HG02852 (cell line): ENCODE measurements around the gene COL8A2.
"Not testable (repeated sequence)": the region's sequence is repeated elsewhere in the genome, so short reads cannot be mapped to it uniquely, and the experiment has no call there.

Experiments used
- ATAC-seq: cut with Tn5 transposase; IDR thresholded peaks from one replicate; pipeline ENCODE4 v1.9.1; 2021; ENCODE audit warnings: mild to moderate bottlenecking, moderate library complexity; ENCODE audit not compliant: unreplicated experiment

COL8A2 gene

DNA sequence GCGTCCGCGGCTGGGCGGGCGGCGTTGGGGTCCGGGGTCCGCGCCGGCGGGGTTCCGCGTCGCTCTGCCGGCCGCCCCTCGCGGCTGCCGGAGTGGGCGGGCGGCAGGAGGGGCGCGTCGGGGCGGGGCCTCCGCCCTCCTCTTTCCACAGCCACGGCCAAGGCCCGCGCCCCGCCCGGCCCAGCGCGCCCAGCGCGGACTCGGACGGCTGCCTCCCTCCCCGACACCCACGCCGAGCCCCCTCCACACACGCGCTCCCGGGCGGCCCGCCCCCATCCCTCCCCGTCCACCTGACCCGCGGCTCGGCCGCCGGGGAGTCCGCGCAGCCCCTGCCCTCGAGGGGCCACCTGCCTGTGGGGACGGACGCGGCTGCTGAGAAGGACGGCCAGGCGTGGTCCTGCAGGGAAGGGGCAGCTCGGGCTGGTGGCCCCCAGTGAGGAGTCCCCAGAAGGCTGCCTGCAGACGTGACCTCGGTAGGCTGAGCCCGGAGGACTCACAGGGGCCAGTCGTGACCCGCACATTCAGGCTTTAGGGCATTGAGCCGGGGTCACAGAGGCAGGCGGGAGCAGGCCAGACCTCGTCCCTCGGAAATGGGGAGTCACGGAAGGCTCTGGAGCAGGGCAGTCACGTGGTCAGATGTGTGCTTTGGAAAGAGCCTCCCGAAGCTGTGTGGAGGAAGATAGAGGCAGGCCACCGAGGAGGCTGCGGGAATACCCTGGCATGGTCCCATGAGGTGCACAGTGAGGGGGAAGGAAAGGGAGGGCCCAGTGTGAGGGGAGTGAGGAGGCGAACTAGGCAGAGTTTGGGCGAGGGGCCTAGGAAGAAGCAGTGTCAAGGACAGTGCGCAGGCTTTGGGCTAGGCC lies at the start of gene COL8A2:
TSS of gene COL8A2 (minus strand) at position 94 of the 863 bp plus-strand sequence. CDS start 24,980 bp downstream, outside the sequence.
- ATAC-seq: no peak

DNA sequence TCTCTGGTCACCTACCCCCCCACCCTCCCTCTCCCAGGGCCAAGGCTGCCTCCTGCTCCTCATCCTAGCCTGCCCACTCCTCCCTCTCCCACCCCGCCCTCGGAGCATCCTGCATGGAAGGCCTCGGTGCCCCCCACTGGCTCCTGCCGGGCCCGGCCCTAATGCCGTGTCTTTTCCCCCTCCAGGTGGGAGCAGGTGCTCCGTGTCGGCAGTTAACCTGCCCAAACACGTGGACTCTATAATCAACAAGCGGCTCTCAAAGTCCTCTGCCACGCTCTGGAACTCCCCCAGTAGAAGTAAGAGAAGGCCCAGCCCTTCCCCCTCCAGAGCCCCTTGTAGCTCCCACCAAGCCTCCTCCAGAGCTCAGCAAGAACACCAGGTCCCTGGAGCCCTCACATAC lies 49.7 kb upstream of the COL8A2 start:
- ATAC-seq: no peak

DNA sequence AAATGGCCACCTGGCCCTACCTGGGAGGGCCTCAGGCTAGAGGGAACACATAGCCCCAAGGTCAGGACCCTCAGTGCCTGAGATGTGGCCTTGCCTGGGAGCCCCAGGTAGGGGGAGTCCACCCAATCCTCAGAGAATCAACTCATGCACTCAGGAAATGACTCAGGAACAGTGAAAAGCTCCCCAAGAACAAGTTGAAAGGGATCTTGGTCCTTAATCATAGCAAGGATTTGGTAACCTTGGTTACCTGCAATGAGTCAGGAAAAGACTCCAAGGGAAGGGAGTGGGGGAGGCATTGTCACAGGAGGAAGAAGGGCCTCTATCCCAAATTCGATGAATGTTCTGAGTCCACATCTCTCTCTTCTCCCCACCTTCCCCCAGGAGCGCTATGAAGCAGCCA lies 48.0 kb upstream of the COL8A2 start:
- ATAC-seq: no peak

DNA sequence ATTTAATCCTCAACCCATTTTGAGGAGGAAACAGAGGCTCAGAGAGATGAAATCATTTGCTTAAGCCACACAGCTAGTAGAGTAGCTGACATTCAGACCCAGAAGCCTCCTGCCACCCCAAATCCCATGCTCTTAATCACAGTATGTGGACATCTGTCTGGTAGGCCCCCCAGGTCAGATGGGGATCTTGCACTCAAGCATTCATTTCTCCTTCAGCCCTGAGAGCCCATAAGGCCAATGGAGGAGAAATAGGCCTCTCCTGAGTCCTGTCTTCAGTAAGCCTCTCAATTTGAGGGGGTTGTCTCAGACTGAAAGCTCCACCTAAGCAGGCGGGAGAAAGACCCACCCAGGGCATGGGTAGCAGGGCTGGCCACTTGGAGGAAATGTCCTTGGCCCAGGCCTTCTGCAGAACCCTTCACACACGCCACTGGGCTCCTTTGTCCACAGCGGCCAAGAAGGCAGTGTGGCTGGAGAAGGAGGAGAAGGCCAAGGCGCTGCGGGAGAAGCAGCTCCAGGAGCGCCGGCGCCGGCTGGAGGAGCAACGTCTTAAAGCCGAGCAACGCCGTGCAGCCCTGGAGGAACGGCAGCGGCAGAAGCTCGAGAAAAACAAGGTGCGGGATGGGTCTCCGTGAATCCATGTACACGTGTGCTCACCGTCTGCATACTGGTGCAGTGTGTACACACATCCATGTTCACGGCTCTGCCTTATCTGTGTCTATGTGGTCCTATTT lies 47.2 kb upstream of the COL8A2 start:
- ATAC-seq: no peak

DNA sequence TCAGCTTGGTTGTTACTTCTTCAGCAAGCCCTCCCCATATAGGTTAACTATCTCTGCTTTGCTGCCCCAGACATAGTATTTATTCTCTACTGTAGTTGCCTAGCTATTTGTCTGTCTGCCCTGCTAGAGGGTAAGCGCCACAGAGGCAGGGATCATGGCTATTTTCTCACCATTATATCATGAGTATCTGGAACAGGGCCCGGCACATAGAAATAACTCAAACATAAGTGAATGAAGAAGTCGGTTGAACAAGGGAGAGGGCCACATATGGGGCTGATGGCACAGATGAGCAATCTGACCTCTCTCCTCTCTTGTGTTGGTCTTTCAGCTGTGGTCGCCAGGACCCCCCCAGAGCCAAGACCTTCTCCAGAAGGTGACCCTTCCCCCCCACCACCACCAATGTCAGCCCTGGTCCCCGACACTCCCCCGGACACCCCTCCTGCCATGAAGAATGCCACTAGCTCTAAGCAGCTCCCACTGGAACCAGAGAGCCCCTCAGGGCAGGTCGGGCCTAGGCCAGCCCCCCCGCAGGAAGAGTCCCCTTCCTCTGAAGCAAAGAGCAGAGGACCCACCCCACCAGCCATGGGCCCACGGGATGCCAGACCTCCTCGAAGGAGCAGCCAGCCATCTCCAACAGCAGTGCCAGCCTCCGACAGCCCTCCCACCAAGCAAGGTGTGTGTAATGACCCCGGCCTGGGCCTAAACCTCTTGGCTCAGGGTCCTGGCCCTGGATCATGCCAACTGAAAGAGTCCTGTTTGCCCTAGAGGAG lies 45.8 kb upstream of the COL8A2 start:
- no peak for ATAC-seq

DNA sequence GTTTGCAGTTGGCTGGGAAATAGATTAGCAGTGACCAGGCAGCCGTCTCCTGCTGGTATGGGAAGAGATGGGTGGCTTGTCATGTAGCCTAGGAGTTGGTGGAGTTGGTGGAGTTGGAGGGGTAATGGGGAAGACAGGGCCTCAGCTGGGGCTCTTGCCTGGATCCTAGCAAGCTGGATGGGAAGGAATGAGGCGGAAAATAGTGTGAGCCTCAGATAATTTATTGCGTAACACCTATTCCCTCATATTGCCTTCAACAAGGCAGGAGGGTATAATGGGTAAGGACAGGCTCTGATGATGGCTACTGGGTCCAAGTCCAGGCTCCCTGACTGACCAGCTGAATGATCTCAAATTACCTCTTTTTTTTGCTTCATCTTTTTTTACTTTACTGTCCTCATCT lies 43.5 kb upstream of the COL8A2 start:
- ATAC-seq: no peak

DNA sequence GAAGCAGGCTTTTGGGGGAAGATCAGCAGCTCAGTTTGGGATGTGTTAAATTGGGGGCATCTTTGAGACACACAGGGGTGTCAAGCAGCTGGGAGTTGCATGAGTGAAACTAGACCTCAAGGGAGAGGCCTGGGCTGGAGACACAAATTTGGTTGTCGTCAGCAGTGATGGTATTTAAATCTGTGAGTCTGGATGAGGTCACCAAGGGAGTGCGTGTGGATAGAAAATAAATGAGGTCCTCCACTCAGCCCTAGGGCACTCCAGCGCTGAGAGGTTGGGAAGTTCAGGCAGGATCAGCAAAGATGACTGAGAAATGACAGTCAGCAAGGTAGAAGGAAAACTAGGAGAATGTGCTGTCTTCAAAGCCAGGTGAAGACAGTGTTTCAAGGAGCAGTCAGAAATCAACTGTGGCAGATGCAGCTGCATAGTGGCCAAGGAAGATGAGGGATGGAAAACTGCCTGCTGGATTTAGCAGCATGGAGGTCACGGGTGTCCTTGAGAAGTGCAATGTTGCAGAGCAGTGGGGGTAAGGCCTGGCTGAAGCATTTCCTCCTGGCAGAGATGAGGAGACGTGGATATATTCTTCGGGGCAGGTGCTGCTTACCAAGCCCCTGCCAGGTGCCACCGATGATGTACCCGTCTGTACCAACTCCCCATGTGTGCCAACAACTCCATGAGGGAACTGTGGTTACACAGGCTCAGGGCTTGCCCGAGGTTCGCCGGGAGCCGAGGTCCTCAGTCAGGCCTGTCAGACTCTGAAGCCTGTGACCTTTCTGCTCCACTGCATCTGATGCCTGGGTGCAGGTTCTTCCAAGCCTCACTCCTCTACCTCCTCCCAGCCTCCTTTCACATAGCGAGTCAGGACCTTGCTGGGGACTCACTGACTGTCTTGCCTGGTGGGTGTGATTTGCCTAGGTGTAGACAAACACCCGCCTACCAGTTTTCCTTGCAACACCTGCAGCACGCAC lies 42.2 kb upstream of the COL8A2 start:
- no peak for ATAC-seq

DNA sequence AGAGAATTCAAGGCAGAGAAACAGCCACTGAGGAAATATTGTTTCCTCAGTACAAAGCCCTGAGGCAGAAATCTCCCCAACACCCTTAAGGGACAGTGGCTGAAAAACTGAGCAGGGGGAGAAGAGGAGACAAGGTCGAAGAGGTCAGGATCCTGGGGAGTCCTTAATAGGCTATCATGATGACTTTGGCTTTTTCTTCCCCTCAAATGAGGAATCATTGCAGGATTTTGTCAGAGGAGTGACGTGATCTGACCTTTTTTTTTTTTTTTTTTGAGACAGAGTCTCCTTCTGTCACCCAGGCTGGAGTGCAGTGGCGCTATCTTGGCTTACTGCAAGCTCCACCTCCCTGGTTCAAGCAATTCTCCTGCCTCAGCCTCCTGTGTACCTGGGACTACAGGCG lies 41.1 kb upstream of the COL8A2 start:
- no peak for ATAC-seq

DNA sequence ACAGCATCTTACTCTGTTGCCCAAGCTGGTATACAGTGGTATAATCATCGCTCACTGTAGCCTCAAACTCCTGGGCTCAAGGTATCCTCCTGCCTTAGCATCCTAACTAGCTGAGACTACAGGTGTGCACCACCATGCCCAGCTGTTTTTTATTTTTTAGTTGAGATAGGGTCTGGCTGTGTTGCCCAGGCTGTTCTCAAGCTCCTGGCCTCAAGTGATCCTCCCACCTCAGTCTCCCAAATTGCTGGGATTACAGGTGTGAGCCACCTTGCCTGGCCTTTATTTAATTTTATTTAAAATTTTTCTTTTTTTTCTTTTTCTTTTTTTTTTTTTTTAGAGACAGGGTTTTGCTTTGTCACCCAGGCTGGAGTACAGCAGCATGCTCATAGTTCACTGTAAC lies 40.1 kb upstream of the COL8A2 start:
- ATAC-seq: no peak

DNA sequence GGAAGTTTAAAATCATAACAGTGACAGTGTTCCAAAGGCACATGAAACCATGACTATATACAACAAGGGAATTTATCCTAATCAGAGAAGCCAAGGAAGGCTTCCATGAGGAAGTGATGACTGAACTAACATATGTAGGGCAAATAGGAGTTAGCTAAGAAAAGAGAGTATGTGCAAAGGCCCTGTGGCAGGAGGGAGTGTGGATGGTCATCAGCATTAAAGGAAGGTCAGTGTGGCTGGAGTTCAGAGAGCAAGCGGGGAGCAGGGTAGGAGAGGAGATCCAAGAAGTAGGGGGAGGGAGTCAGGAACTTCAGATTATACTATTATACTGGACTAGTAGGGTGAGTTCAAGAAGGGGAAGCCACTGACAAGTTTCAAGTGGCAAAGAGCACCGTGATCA lies 39.3 kb upstream of the COL8A2 start:
- no peak for ATAC-seq

DNA sequence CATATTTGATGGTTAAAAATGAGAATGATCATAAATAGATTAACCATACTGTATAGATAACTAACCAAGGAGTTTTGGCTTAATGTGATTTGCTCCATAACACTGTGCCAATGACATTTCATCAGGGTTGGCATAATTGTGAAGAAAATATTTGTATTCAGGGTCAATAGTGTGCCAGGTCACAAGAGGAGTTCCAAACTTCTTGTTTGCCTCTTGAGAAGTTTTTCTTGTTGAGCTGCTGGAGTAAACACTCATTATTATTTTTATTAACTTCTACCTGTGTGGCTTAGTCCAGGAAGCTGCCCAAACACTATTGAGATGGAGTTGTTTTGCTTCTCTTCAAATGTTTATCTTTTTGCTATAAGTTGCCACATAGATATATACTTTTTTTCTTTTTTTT lies 38.4 kb upstream of the COL8A2 start:
- no peak for ATAC-seq

DNA sequence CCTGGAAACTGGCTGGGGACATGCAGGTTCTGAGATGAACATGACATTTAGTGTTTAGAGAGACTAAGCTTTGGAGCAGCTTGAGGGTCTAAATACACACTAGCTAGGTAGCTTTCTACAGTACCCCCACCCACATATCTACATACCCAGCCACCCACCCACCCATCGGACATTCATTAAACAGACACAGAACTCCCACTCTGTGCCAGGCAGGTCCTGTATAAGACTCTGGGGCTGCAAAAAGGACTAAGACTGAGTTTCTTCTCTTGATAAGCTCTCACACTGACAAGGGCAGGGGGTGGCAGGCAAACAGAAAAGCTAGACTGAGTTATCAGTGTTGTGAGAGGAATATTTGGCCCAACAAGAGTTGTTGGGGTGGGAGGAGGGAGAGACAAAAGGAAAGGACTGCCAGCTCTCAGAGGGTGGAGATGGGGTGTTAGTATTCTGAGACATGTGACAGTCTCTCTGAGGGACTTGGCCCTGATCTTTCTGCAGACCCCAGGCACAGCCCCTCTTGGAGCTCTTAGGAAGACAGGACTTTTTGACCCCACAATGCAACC lies 37.7 kb upstream of the COL8A2 start:
- no peak for ATAC-seq

DNA sequence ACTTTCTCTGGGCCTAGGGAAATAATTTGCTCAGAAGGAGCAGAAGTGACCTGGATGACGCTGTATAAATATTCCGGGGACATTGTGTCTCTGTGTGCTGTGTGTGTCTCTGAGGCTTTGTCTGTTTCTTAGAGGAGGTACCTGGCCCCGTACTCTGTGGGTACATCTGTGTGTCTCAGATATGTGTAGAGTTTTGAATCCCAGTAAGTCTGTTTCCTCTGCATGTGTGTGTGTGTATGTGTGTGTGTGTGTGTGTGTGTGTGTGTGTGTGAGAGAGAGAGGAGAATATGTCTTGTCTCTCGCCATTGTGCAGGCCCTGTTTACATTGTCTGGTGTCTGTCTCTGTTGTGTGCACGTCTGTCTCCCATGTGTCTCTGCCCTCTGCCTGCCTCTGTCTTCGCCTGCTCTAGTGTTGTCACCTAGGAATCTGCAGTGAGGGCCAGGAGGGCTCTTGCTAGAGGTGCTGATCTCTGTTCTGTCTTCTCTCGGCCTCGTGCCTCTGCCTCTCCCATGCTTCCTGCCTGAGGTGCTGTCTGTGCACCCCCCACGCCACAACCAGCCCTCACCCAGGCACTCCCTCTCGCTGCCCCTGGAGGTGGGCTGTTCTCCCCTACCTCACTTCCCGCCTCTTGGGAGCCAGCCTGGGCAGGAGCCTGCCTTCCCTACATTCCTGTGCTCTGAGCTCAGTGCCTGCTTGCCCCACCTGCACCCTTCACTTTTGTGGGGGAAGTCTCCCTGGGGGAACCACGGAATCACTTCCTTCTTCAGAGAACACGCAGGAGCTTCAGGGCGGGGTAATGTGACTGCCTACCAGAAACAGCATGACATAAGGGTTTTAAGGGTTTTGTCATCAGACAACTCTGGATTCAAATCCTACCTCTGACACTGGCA lies 36.9 kb upstream of the COL8A2 start:
- no peak for ATAC-seq

DNA sequence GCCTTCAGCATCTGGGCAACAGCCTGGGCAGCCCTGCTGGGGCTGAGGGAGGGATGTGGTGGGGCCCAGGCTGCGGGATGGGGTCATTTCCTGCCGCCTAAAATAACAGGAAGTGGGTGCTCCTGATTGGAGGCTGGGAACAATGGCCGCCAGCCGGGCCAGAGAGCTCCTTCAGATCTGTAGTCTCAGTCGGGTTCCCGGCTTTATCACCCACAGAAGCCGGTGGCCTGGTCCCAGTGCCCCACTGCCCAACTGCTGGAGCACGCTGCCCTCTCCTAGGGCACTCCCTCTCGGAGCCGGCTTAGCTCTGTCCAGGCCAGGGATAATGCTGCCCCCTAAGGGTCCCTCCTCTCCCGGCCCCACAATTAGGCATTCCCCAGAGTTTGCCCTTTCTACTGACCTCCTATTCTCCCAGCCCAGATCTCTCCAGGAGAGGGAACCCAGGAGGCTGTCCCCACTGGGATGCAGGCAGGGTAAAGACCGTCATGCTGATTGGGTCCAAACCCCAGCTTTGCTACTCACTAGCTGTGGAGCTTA lies 36.0 kb upstream of the COL8A2 start:
- no peak for ATAC-seq

DNA sequence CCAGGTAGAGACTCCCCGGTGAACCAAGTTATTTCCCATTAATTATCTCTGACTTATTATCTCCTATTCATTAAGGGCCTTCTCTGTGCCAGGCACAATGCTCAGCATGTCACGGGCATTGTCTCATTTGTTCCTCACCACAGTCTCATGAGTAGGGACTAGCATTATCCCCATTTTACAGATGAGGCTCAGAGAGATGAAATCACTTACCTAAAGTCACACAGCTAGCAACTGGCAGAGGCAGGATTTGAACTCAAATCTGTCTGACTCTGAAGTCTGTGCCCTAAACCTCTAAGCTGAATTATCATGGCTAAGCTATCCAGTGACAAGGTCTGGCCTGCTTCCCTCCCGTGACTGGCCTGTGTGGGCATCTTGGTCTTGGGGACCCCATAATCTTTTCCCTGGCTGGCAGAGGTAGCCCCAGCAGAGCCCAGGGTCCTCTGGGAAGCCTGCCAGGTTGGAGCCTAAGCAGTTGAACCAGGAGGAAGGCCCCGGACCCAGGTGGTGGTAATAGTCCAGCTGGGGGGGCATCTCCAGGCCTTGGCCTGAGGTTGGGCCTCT lies 35.4 kb upstream of the COL8A2 start:
- ATAC-seq: no peak

DNA sequence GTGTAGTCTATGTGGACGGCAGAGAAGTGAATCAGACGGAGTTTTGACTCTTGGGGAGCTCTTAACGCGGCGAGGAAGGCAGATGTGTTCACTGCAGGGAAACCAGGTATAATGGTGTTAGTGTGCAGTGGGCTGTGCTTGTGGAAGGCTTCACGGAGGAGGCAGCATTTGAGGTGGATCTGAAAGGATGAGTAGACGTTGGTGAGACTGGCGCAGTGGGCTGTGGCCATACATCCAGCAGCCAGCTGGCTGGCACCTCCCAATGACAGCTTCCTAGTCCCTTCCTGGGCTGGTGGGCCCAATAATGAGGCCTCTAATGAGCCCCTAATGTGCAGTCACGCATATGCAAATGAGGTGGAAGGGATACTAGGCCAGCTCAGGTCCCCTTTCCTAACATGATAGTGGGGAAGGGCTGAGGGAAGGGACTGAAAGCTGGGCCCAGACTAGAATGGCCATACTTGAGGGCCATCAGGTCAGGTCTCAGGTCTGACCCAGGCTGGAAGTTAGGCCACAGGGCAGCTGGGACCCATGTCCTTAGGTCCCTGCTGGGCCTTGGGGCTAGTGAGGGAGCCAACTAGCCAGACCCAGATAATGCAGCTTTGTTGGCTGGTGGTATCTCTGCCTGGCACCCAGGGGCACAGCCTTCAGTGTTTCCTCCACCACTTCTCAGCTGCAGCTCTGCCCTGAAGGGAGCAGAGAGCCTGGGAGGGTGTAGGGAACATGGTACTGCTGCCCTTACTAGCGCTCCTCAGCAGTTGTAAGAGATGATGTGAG lies 34.8 kb upstream of the COL8A2 start:
- ATAC-seq: no peak

DNA sequence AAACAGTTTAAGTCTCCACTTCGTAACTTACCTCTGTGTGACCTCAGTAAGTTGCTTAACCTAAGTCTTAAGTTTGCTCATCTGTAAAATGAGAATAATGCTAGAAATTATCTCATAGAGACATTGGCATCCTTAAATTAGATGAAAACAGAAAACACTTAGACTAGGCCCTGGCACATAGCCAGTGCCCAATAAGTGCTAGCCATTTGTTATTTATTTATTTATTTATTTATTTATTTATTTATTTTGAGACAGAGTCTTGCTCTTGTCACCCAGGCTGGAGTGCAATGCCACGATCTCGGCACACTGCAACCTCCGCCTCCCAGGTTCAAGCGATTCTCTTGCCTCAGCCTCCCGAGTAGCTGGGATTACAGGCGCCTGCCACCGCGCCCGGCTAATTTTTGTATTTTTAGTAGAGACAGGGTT lies 33.8 kb upstream of the COL8A2 start:
- not testable (repeated sequence) for ATAC-seq
